ENCODE measurements around the gene OGFR. TPM values are rescaled to one million over a fixed set of nuclear protein-coding genes. Genes with fewer than 3 reads are reported as not detected.

OGFR gene
- total RNA-seq, 1 donor: 39.1 TPM

GRCh38 chr20:62759981-62760431, 44.6 kb upstream of the OGFR start:
- Histone ChIP-seq H3K79me2 (ENCODE audit: insufficient read depth, low read length) (no peaks in the 10 kb centered on the region), H3K9me3 (ENCODE audit: low read depth, low read length) (no peaks in the 10 kb centered on the region), H2AFZ (ENCODE audit: low read length) (no peak overlapping the region), H4K20me1 (ENCODE audit: insufficient read depth, low read length) (no peaks in the 10 kb centered on the region), H3K4me1 (ENCODE audit: insufficient read depth, low read length) (no peaks in the 10 kb centered on the region), H3K27me3 (ENCODE audit: insufficient read depth, low read length) (peaks cover 2% of the 10 kb centered on the region), H3K4me3 (ENCODE audit: insufficient read depth, low read length) (no peak overlapping the region), H3K27ac (ENCODE audit: low read depth, low read length) (no peak overlapping the region), H3K4me2 (ENCODE audit: insufficient read depth, low read length) (no peak overlapping the region), H3K36me3 (ENCODE audit: insufficient read depth, low read length) (no peaks in the 10 kb centered on the region)
- peak; percentile 58 for DNase-seq (ENCODE audit: insufficient read length, low spot score, missing footprints)
- TF ChIP-seq CTCF (IDR thresholded peaks at IDR 0.05; ENCODE audit: extremely low read depth, low read depth, low read length): no peak

GRCh38 chr20:62760471-62760855, 44.2 kb upstream of the OGFR start:
- Histone ChIP-seq H3K4me3 (ENCODE audit: insufficient read depth, low read length) (no peak overlapping the region), H3K36me3 (ENCODE audit: insufficient read depth, low read length) (no peaks in the 10 kb centered on the region), H3K9me3 (ENCODE audit: low read depth, low read length) (no peaks in the 10 kb centered on the region), H3K4me2 (ENCODE audit: insufficient read depth, low read length) (no peak overlapping the region), H3K79me2 (ENCODE audit: insufficient read depth, low read length) (no peaks in the 10 kb centered on the region), H3K27me3 (ENCODE audit: insufficient read depth, low read length) (peaks cover 2% of the 10 kb centered on the region), H4K20me1 (ENCODE audit: insufficient read depth, low read length) (no peaks in the 10 kb centered on the region), H3K27ac (ENCODE audit: low read depth, low read length) (no peak overlapping the region), H3K4me1 (ENCODE audit: insufficient read depth, low read length) (no peaks in the 10 kb centered on the region), H2AFZ (ENCODE audit: low read length) (no peak overlapping the region)
- TF ChIP-seq CTCF (IDR thresholded peaks at IDR 0.05; ENCODE audit: extremely low read depth, low read depth, low read length): no peak
- peak; percentile 76 for DNase-seq (ENCODE audit: insufficient read length, low spot score, missing footprints)

- TF ChIP-seq CTCF (IDR thresholded peaks at IDR 0.05; ENCODE audit: extremely low read depth, low read depth, low read length): no peak
- no peak overlapping the region for H3K4me3 ChIP-seq (ENCODE audit: insufficient read depth, low read length)
- H3K4me1 ChIP-seq (ENCODE audit: insufficient read depth, low read length): no peaks in the 10 kb centered on the region
- no peak overlapping the region for H3K27ac ChIP-seq (ENCODE audit: low read depth, low read length)
- H3K36me3 ChIP-seq (ENCODE audit: insufficient read depth, low read length): no peaks in the 10 kb centered on the region
- no peaks in the 10 kb centered on the region for H3K79me2 ChIP-seq (ENCODE audit: insufficient read depth, low read length)
- no peaks in the 10 kb centered on the region for H3K9me3 ChIP-seq (ENCODE audit: low read depth, low read length)
- no peak overlapping the region for H3K4me2 ChIP-seq (ENCODE audit: insufficient read depth, low read length)
- DNase-seq (ENCODE audit: insufficient read length, low spot score, missing footprints): peak; percentile 81
- peaks cover 2% of the 10 kb centered on the region for H3K27me3 ChIP-seq (ENCODE audit: insufficient read depth, low read length)
- no peaks in the 10 kb centered on the region for H4K20me1 ChIP-seq (ENCODE audit: insufficient read depth, low read length)
- no peak overlapping the region for H2AFZ ChIP-seq (ENCODE audit: low read length)
Measured at GRCh38 chr20:62760856-62761758, 43.5 kb upstream of the OGFR start.

- Histone ChIP-seq H3K9me3 (ENCODE audit: low read depth, low read length) (no peaks in the 10 kb centered on the region), H3K4me1 (ENCODE audit: insufficient read depth, low read length) (no peaks in the 10 kb centered on the region), H2AFZ (ENCODE audit: low read length) (no peak overlapping the region), H3K4me2 (ENCODE audit: insufficient read depth, low read length) (no peak overlapping the region), H3K4me3 (ENCODE audit: insufficient read depth, low read length) (no peak overlapping the region), H4K20me1 (ENCODE audit: insufficient read depth, low read length) (no peaks in the 10 kb centered on the region), H3K27me3 (ENCODE audit: insufficient read depth, low read length) (peaks cover 4% of the 10 kb centered on the region), H3K79me2 (ENCODE audit: insufficient read depth, low read length) (no peaks in the 10 kb centered on the region), H3K27ac (ENCODE audit: low read depth, low read length) (no peak overlapping the region), H3K36me3 (ENCODE audit: insufficient read depth, low read length) (no peaks in the 10 kb centered on the region)
- no peak for TF ChIP-seq CTCF (IDR thresholded peaks at IDR 0.05; ENCODE audit: extremely low read depth, low read depth, low read length)
- DNase-seq (ENCODE audit: insufficient read length, low spot score, missing footprints): peak; percentile 54
Measured at GRCh38 chr20:62761759-62762131, 42.9 kb upstream of the OGFR start.
